Ascending aorta (tissue), 2 donors: ENCODE measurements around the gene AFF2. TPM values are rescaled to one million over a fixed set of nuclear protein-coding genes. Genes with fewer than 3 reads are reported as not detected.

Experiments
- DNase-seq, 2 donors: peaks; one replicate each; pipeline ENCODE4 v3.0.0-alpha.2; 2019; ENCODE audit warnings: low spot score in 2 of 2
- H3K27ac ChIP-seq, 2 donors: fragments of 200-600 bp; sonication (generic); one replicate each; pipeline ENCODE4 v1.5.1; 2016 to 2017; ENCODE audit warnings: mild to moderate bottlenecking in 1 of 2
- H3K27me3 ChIP-seq: fragments of 200-600 bp; sonication (generic); one replicate; pipeline ENCODE4 v1.5.1; 2017
- H3K36me3 ChIP-seq, 2 donors: fragments of 200-600 bp; sonication (generic); one replicate each; pipeline ENCODE4 v1.5.1; 2016
- H3K4me1 ChIP-seq, 2 donors: fragments of 200-600 bp; sonication (generic); one replicate each; pipeline ENCODE4 v1.5.1; 2016 to 2017; ENCODE audit warnings: mild to moderate bottlenecking in 1 of 2
- H3K4me3 ChIP-seq, 2 donors: fragments of 200-600 bp; sonication (generic); one replicate each; pipeline ENCODE4 v1.5.1; 2016 to 2017; ENCODE audit warnings: mild to moderate bottlenecking in 1 of 2
- H3K9me3 ChIP-seq, 2 donors: fragments of 200-600 bp; sonication (generic); one replicate each; pipeline ENCODE4 v1.5.1; 2016
- intact Hi-C: fragments of 100-400 bp; cut with DNase I; formaldehyde crosslinking; loops from one replicate; pipeline ENCODE4 v1.15.1; 2023
- total RNA-seq: library from RNA; depleted of rRNA; stranded (reverse); fragments of >200 nt; gene quantifications from one replicate; pipeline ENCODE4 v1.1.0, GENCODE V29; 2016
- TF ChIP-seq, protein P1 (sequence below), 3 experiments: fragments of 200-600 bp in 2 of 3; fragments of 450-650 bp in 1 of 3; sonication (generic) in 2 of 3; IDR thresholded peaks; one replicate each; pipeline ENCODE4 v1.5.1; 2016 to 2019; ENCODE audit warnings: antibody characterized with exemption in 3 of 3, mild to moderate bottlenecking in 1 of 3, moderate library complexity in 1 of 3

AFF2 gene
- total RNA-seq, 1 donor from 2014 or later = 2.3 TPM

- no peak overlapping the region for H3K27ac ChIP-seq
- TF ChIP-seq, protein P1, sequence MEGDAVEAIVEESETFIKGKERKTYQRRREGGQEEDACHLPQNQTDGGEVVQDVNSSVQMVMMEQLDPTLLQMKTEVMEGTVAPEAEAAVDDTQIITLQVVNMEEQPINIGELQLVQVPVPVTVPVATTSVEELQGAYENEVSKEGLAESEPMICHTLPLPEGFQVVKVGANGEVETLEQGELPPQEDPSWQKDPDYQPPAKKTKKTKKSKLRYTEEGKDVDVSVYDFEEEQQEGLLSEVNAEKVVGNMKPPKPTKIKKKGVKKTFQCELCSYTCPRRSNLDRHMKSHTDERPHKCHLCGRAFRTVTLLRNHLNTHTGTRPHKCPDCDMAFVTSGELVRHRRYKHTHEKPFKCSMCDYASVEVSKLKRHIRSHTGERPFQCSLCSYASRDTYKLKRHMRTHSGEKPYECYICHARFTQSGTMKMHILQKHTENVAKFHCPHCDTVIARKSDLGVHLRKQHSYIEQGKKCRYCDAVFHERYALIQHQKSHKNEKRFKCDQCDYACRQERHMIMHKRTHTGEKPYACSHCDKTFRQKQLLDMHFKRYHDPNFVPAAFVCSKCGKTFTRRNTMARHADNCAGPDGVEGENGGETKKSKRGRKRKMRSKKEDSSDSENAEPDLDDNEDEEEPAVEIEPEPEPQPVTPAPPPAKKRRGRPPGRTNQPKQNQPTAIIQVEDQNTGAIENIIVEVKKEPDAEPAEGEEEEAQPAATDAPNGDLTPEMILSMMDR (IDR thresholded peaks at IDR 0.05) = no peak
These were observed 336.3 kb downstream of the AFF2 start for GRCh38 chrX:148836741-148837140.

GRCh38 chrX:148850631-148851030 lies 350.2 kb downstream of the AFF2 start:
- Histone ChIP-seq H3K27ac (no peak overlapping the region), H3K4me3 (no peak overlapping the region), H3K27me3 (no peaks in the 10 kb centered on the region), H3K4me1 (no peaks in the 10 kb centered on the region), H3K36me3 (no peaks in the 10 kb centered on the region), H3K9me3 (no peaks in the 10 kb centered on the region)
- intact Hi-C loops = no loop called here
- TF ChIP-seq, protein P1 (IDR thresholded peaks at IDR 0.05) = no peak
- no peak for DNase-seq

More at GRCh38 chrX:148836741-148837140, 336.3 kb downstream of the AFF2 start:
- intact Hi-C loops = no loop called here
- no peak for DNase-seq
- Histone ChIP-seq H3K27me3 (no peaks in the 10 kb centered on the region), H3K4me1 (no peaks in the 10 kb centered on the region), H3K9me3 (no peaks in the 10 kb centered on the region), H3K4me3 (no peak overlapping the region), H3K36me3 (no peaks in the 10 kb centered on the region)

GRCh38 chrX:148854306-148854705 lies 353.9 kb downstream of the AFF2 start:
- intact Hi-C loops = no loop called here
- TF ChIP-seq, protein P1 (IDR thresholded peaks at IDR 0.05) = no peak
- Histone ChIP-seq H3K4me1 (no peaks in the 10 kb centered on the region), H3K4me3 (no peak overlapping the region), H3K27me3 (no peaks in the 10 kb centered on the region), H3K27ac (no peak overlapping the region), H3K9me3 (no peaks in the 10 kb centered on the region), H3K36me3 (no peaks in the 10 kb centered on the region)
- DNase-seq = no peak

GRCh38 chrX:148856505-148856904 lies 356.1 kb downstream of the AFF2 start:
- H3K4me3 ChIP-seq = no peak overlapping the region
- no peaks in the 10 kb centered on the region for H3K4me1 ChIP-seq
- intact Hi-C loops = no loop called here
- H3K27me3 ChIP-seq = no peaks in the 10 kb centered on the region
- no peaks in the 10 kb centered on the region for H3K9me3 ChIP-seq
- H3K36me3 ChIP-seq = no peaks in the 10 kb centered on the region
- H3K27ac ChIP-seq = no peak overlapping the region
- no peak for DNase-seq
- TF ChIP-seq, protein P1 (IDR thresholded peaks at IDR 0.05) = no peak

DNA sequence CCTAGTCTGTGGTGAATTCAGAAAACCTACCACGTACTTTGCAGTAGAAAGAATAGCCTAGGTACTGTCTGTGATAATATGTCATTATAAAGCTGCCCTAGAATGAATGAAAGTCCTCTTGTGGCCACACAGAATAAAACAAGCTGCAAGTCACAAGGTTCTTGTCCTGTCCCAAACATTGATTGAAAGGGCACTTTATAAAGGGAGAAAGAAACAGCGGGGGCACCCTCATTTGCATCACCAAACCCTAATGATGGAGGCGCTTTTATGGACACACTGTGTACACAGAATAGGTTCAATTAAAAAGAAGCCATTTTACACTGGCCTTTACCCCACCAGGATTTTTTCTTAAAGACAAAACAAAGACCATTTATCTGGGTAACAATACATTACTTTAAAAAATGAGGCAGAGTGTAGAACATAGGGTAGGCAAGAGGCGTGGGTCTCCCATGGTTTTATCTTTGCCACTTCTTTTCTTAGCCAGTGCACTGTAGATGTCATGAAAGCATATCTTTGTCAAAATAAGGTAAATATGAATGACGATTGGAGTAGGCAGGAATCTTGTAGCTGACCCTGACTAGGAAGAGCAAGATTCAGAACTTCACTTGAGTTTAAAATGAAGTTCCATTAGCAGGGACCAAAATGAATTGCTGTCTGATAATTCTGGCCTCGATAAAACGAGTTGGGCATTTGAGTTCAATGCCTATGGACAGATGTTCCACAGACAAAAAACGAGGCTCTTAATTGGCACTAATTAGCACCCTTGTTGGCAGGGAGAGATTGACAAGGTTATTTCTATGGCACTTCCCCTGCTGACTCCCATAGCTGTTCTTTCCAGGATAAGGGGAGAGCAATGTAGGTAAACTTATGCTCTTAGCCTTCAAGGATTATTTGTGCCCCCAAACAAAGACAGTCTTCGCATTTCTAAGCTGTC lies 365.1 kb downstream of the AFF2 start:
- no peak overlapping the region for H3K27ac ChIP-seq
- no peak overlapping the region for H3K4me3 ChIP-seq
- no peaks in the 10 kb centered on the region for H3K9me3 ChIP-seq
- no peaks in the 10 kb centered on the region for H3K4me1 ChIP-seq
- no peaks in the 10 kb centered on the region for H3K27me3 ChIP-seq
- intact Hi-C loops = no loop called here
- no peak for DNase-seq
- TF ChIP-seq, protein P1 (IDR thresholded peaks at IDR 0.05) = no peak
- no peaks in the 10 kb centered on the region for H3K36me3 ChIP-seq
